ENCODE measurements around the gene ICOS. TPM values are rescaled to one million over a fixed set of nuclear protein-coding genes. Genes with fewer than 3 reads are reported as not detected.
"Not testable (repeated sequence)": the region's sequence is repeated elsewhere in the genome, so short reads cannot be mapped to it uniquely, and the experiment has no call there.

ICOS gene
- total RNA-seq, 1 donor from 2014 or later = not detected

DNA sequence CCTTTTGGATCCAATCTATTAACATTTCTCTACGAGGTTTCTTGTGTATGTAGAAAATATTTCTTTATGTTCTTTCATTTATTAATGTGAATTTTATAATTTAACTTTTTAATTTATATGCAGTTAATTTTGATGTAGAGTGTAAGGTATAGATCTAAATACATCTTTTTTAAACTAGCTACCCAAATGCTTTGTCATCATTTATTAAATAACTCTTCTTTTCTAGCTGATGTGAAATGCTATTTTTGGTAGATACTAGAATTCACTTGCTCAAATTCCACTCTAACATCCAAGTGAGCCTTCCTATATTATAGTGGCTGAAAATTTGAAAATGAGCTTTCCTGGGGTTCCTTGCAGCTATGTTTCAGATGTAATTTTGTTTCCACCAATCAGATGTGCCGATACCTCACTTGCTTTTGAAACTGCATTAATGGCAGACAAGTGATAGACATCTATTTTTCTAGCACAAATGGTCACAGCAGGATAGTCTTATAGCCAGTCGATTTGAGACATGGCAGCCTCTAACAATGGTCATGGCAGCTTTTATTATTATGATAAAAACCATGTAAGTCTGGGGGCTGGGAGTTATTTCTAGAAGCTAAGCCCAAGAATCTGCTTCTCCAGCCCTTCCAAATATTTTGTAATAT lies 10.9 kb upstream of the ICOS start:
- no peak overlapping the region for H3K4me3 Mint-ChIP-seq (ENCODE audit: unreplicated experiment)
- H3K36me3 Mint-ChIP-seq (ENCODE audit: unreplicated experiment) = no peaks in the 10 kb centered on the region
- H3K27ac Mint-ChIP-seq (ENCODE audit: unreplicated experiment) = no peak overlapping the region
- H3K9me3 Mint-ChIP-seq (ENCODE audit: unreplicated experiment) = no peaks in the 10 kb centered on the region
- no peak for TF ChIP-seq CTCF (IDR thresholded peaks at IDR 0.05; ENCODE audit: partially characterized antibody, unreplicated experiment)
- no peaks in the 10 kb centered on the region for H3K4me1 Mint-ChIP-seq (ENCODE audit: low read depth, unreplicated experiment)
- no peak for DNase-seq
- no peaks in the 10 kb centered on the region for H3K27me3 Mint-ChIP-seq (ENCODE audit: unreplicated experiment)

DNA sequence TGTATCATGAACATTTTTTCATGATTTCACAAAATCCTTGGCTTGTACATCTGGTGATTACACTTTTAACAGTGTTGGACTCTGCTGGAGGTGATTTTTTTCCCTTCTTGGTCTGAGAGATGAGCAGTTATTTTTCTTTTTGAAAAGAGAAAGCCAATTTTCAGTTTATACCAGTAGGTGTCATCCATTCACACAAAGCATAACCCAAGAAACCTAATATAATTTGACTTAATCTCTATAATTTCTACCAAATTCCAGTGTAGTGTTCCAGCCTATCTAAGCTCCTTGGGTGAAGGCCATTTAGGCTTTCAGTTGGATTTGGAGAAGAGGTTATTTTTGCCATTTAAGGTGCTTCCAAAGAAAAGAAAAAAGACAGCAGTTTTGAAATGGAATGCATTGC lies 7.7 kb upstream of the ICOS start:
- Mint-ChIP-seq H3K27me3 (ENCODE audit: unreplicated experiment) (no peaks in the 10 kb centered on the region), H3K9me3 (ENCODE audit: unreplicated experiment) (no peaks in the 10 kb centered on the region), H3K4me3 (ENCODE audit: unreplicated experiment) (no peak overlapping the region), H3K27ac (ENCODE audit: unreplicated experiment) (no peak overlapping the region), H3K36me3 (ENCODE audit: unreplicated experiment) (no peaks in the 10 kb centered on the region), H3K4me1 (ENCODE audit: low read depth, unreplicated experiment) (no peaks in the 10 kb centered on the region)
- peak; percentile 37 for TF ChIP-seq CTCF (IDR thresholded peaks at IDR 0.05; ENCODE audit: partially characterized antibody, unreplicated experiment)
- DNase-seq = no peak

DNA sequence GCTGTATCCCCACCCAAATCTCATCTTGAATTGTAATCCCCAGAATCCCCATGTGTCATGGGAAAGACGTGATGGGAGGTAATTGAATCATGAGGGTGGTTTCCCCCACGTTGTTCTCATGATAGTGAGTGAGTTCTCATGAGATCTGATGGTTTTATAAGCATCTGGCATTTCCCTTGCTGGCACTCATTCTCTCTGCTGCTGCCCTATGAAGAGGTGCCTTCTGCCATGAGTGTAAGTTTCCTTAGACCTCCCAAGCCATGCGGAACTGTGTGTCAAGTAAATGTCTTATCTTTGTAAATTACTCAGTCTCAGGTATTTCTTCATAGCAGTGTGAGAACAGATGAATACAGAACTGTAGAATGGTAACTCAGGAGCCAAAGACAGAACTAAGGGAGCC lies 5.3 kb upstream of the ICOS start:
- DNase-seq; H3K36me3 Mint-ChIP-seq (ENCODE audit: unreplicated experiment); H3K4me1 Mint-ChIP-seq (ENCODE audit: low read depth, unreplicated experiment); H3K9me3 Mint-ChIP-seq (ENCODE audit: unreplicated experiment); H3K27ac Mint-ChIP-seq (ENCODE audit: unreplicated experiment); H3K4me3 Mint-ChIP-seq (ENCODE audit: unreplicated experiment); H3K27me3 Mint-ChIP-seq (ENCODE audit: unreplicated experiment): not testable (repeated sequence)

DNA sequence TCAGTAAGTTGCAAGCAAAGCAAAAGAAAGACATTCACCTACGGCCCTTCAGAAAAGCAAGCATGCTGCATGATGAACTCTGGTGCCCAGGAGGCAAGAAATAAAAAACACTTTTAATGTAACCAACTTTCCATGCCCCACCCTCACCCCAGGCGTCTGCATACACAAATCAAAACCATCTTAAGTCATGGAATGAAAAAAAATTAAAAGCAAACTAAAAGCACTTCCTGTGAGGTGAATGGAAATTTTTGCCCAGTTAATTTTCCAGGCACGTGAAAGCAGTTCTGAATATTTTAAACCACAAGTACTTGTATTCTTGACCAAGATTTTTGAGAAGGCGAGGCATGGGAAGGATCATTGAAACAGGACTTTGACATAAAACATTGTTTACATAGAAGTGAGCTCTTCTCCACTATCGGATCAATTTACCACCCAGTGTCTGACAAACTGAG lies 2.5 kb upstream of the ICOS start:
- TF ChIP-seq CTCF (IDR thresholded peaks at IDR 0.05; ENCODE audit: partially characterized antibody, unreplicated experiment) = no peak
- Mint-ChIP-seq H3K4me3 (ENCODE audit: unreplicated experiment) (no peak overlapping the region), H3K9me3 (ENCODE audit: unreplicated experiment) (no peaks in the 10 kb centered on the region), H3K27ac (ENCODE audit: unreplicated experiment) (no peak overlapping the region), H3K27me3 (ENCODE audit: unreplicated experiment) (no peaks in the 10 kb centered on the region), H3K4me1 (ENCODE audit: low read depth, unreplicated experiment) (no peaks in the 10 kb centered on the region), H3K36me3 (ENCODE audit: unreplicated experiment) (no peaks in the 10 kb centered on the region)
- no peak for DNase-seq

DNA sequence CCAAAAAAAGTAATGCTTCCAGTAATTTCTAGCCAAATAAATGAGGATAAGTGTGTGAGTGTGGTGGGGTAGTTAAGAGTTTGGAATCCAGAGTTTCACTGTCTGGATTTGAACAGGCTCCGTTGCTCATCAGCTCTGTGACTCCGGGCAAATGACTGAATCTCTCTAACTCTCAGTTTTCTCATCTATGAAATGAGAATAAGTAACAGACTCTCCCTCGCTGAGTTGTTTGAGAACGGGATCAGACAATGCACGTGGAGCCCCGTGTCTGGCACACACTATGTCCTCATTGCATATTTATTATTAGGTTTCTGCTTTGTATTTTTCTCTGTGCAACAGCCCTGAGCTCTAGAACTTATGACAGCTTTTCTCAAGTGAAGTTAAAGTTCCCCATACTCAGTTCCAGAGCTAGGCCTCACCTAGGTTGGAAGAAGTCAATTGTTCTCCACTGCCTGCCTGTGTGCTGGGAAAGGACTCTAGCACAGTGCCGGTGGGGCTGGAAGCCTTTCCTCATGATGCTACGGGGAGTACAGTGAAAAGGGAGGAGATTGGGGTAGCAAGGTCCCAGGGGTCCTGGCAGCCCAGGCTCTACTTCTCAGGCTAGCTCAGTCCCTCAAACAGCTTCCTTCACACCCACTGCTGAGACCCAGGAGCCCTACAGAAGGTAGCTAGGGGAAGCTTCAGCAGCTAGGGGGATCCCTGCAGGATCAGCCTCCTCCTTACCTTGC lies 1.7 kb upstream of the ICOS start:
- H3K27ac Mint-ChIP-seq (ENCODE audit: unreplicated experiment) = no peak overlapping the region
- no peak for DNase-seq
- no peak overlapping the region for H3K4me3 Mint-ChIP-seq (ENCODE audit: unreplicated experiment)
- H3K4me1 Mint-ChIP-seq (ENCODE audit: low read depth, unreplicated experiment) = no peaks in the 10 kb centered on the region
- no peak for TF ChIP-seq CTCF (IDR thresholded peaks at IDR 0.05; ENCODE audit: partially characterized antibody, unreplicated experiment)
- no peaks in the 10 kb centered on the region for H3K27me3 Mint-ChIP-seq (ENCODE audit: unreplicated experiment)
- H3K9me3 Mint-ChIP-seq (ENCODE audit: unreplicated experiment) = no peaks in the 10 kb centered on the region
- H3K36me3 Mint-ChIP-seq (ENCODE audit: unreplicated experiment) = no peaks in the 10 kb centered on the region

Data from glutamatergic neuron (in vitro differentiated cells).